ENCODE data around the gene TRAF2.

TRAF2 gene

DNA sequence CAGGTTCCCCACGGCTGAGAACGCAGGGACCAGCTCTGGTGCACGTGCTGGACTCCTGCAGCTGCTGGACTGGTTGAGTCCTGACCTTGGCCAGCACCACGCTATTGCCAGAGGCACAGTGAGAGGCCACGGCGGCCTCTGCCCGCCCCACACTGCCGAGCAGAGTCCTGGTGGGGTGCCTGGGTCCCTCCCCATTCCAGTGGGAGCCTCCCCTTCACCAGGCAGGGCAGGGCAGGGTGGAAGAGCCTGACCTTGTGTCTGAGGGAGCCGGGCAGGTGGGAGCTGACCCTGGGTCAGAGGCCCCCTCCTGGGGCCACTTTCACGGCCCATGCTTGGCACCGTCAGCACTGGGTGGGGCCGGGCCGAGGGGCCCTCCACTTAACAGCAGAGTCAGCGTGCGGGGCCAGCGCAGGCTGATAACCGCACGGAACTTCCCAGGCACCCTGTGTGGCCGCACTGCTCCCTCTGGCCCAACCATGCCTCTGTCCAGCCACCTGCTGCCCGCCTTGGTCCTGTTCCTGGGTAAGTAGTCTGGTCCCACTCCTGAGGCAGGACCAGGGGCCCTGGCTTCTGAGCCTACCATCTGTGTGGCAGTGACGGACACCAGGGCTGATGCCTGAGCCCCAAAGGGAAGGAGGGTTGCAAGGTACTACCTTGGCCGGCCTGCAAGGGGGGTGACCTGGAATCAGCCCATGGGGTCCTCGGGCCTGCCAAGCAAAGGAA is 34.2 kb upstream of the TRAF2 start, which contains the start of gene MAMDC4:
Gene MAMDC4 (plus strand): TSS at position 406 of the 723 bp plus-strand sequence. CDS start 71 bp downstream, at position 477.
- TF ChIP-seq, protein P1, sequence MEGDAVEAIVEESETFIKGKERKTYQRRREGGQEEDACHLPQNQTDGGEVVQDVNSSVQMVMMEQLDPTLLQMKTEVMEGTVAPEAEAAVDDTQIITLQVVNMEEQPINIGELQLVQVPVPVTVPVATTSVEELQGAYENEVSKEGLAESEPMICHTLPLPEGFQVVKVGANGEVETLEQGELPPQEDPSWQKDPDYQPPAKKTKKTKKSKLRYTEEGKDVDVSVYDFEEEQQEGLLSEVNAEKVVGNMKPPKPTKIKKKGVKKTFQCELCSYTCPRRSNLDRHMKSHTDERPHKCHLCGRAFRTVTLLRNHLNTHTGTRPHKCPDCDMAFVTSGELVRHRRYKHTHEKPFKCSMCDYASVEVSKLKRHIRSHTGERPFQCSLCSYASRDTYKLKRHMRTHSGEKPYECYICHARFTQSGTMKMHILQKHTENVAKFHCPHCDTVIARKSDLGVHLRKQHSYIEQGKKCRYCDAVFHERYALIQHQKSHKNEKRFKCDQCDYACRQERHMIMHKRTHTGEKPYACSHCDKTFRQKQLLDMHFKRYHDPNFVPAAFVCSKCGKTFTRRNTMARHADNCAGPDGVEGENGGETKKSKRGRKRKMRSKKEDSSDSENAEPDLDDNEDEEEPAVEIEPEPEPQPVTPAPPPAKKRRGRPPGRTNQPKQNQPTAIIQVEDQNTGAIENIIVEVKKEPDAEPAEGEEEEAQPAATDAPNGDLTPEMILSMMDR (IDR thresholded peaks at IDR 0.05; ENCODE audit: poor library complexity, severe bottlenecking), result no peak
- no peaks in the 10 kb centered on the region for H3K9me3 ChIP-seq (ENCODE audit: severe bottlenecking)
- peaks cover 16% of the 10 kb centered on the region for H3K36me3 ChIP-seq (ENCODE audit: low read depth)

DNA sequence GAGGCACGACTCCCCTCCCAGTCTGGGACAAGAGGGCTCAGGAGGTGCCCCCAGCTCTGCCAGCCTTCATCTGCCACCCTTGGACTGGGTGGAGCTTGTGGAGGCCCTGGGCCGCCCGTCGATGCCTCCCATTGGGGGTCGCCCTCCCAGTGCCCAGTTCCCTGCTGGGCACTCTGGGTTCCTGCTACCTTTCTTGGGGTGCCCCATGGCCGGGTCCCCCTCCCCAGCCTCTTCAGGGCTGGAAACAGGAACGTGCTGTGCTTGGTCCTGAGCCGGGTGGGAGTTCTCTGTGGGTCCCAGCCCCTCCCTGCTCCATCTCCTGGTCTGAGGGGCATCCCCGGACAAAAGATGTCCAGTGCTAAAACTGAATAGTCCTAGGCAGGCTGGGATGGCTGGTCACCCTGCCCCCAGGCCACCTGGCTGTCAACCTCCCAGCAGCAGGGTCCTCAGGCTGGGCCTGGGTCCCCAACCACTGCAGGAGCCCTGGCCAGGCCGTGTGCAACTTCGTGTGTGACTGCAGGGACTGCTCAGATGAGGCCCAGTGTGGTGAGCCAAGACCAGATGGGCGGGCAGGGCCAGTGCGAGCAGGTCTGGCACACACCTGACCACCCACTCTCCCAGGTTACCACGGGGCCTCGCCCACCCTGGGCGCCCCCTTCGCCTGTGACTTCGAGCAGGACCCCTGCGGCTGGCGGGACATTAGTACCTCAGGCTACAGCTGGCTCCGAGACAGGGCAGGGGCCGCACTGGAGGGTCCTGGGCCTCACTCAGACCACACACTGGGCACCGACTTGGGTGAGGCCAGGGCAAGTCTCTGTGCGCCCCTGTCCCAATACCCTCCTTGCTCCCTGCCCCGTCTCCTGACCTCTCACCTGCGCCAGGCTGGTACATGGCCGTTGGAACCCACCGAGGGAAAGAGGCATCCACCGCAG is 33.4 kb upstream of the TRAF2 start:
- no peak for ATAC-seq (ENCODE audit: low read depth)
- H3K9me3 ChIP-seq (ENCODE audit: severe bottlenecking), result no peaks in the 10 kb centered on the region
- peaks cover 16% of the 10 kb centered on the region for H3K36me3 ChIP-seq (ENCODE audit: low read depth)
- no peaks in the 10 kb centered on the region for H3K4me1 ChIP-seq (ENCODE audit: insufficient read depth, poor library complexity, severe bottlenecking)
- H3K27ac ChIP-seq (ENCODE audit: poor library complexity, severe bottlenecking), result no peak overlapping the region
- H3K4me3 ChIP-seq (ENCODE audit: severe bottlenecking), result no peak overlapping the region
- H3K27me3 ChIP-seq (ENCODE audit: insufficient read depth, poor library complexity, severe bottlenecking), result no peaks in the 10 kb centered on the region
- no peak for DNase-seq (ENCODE audit: low spot score)
- TF ChIP-seq, protein P1 (IDR thresholded peaks at IDR 0.05; ENCODE audit: poor library complexity, severe bottlenecking), result no peak

More for the DNA sequence above, 34.2 kb upstream of the TRAF2 start, which contains the start of gene MAMDC4:
- ATAC-seq (ENCODE audit: low read depth) (no peak), DNase-seq (ENCODE audit: low spot score) (no peak)
- no peaks in the 10 kb centered on the region for H3K27me3 ChIP-seq (ENCODE audit: insufficient read depth, poor library complexity, severe bottlenecking)
- H3K4me1 ChIP-seq (ENCODE audit: insufficient read depth, poor library complexity, severe bottlenecking), result no peaks in the 10 kb centered on the region
- no peak within 1 kb of the TSS for H3K4me3 ChIP-seq (ENCODE audit: severe bottlenecking)
- no peak within 1 kb of the TSS for H3K27ac ChIP-seq (ENCODE audit: poor library complexity, severe bottlenecking)

DNA sequence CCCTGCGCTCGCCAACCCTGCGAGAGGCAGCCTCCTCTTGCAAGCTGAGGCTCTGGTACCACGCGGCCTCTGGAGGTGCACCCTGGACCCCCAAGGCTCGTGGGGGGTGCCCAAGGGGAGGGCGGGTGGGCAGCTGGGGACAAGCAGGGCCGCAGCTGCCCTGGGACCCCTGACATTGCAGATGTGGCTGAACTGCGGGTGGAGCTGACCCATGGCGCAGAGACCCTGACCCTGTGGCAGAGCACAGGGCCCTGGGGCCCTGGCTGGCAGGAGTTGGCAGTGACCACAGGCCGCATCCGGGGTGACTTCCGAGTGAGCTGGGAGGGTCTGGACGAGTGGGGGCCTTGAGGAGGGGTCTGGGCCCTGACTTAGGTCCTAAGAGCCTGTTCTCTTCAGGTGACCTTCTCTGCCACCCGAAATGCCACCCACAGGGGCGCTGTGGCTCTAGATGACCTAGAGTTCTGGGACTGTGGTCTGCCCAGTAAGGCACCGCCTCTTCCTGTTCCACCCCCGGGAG is 32.7 kb upstream of the TRAF2 start:
- no peak for ATAC-seq (ENCODE audit: low read depth)
- Histone ChIP-seq H3K4me3 (ENCODE audit: severe bottlenecking) (no peak overlapping the region), H3K4me1 (ENCODE audit: insufficient read depth, poor library complexity, severe bottlenecking) (no peaks in the 10 kb centered on the region), H3K27ac (ENCODE audit: poor library complexity, severe bottlenecking) (no peak overlapping the region), H3K36me3 (ENCODE audit: low read depth) (peaks cover 16% of the 10 kb centered on the region), H3K27me3 (ENCODE audit: insufficient read depth, poor library complexity, severe bottlenecking) (no peaks in the 10 kb centered on the region), H3K9me3 (ENCODE audit: severe bottlenecking) (no peaks in the 10 kb centered on the region)
- TF ChIP-seq, protein P1 (IDR thresholded peaks at IDR 0.05; ENCODE audit: poor library complexity, severe bottlenecking), result no peak
- no peak for DNase-seq (ENCODE audit: low spot score)

DNA sequence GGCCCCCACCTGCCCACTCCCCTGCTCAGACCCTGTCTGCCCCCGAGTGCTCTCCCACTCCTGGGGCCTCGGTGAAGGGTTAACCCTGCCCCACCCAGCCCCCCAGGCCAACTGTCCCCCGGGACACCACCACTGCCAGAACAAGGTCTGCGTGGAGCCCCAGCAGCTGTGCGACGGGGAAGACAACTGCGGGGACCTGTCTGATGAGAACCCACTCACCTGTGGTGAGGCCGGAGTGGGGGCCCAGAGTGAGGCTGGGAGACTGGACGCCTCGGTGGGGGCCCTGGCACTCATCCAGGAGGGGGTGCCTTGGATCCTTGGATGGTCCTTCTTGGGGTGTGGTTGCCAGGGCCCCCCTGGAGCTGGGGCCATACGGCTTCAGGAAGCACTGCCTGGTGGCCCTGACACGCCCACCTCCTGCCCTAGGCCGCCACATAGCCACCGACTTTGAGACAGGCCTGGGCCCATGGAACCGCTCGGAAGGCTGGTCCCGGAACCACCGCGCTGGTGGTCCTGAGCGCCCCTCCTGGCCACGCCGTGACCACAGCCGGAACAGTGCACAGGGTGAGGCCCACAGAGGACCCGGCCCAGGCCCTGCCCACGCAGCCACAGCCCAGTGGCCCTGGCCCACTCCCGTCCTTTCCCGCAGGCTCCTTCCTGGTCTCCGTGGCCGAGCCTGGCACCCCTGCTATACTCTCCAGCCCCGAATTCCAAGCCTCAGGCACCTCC is 32.0 kb upstream of the TRAF2 start:
- no peaks in the 10 kb centered on the region for H3K4me1 ChIP-seq (ENCODE audit: insufficient read depth, poor library complexity, severe bottlenecking)
- DNase-seq (ENCODE audit: low spot score), result no peak
- TF ChIP-seq, protein P1 (IDR thresholded peaks at IDR 0.05; ENCODE audit: poor library complexity, severe bottlenecking), result no peak
- H3K4me3 ChIP-seq (ENCODE audit: severe bottlenecking), result no peak overlapping the region
- no peaks in the 10 kb centered on the region for H3K9me3 ChIP-seq (ENCODE audit: severe bottlenecking)
- ATAC-seq (ENCODE audit: low read depth), result no peak
- no peak overlapping the region for H3K27ac ChIP-seq (ENCODE audit: poor library complexity, severe bottlenecking)
- no peaks in the 10 kb centered on the region for H3K27me3 ChIP-seq (ENCODE audit: insufficient read depth, poor library complexity, severe bottlenecking)
- peaks cover 16% of the 10 kb centered on the region for H3K36me3 ChIP-seq (ENCODE audit: low read depth)

Data from RWPE2 (cell line).